Measurements from ENCODE around the gene TRERF1. TPM values are rescaled to one million over a fixed set of nuclear protein-coding genes. Genes with fewer than 3 reads are reported as not detected.

TRERF1 gene
- total and polyA plus RNA-seq, 2 of the 4 experiments (the other 2 are of a cell fraction), result 6.3 to 9.9 TPM

DNA sequence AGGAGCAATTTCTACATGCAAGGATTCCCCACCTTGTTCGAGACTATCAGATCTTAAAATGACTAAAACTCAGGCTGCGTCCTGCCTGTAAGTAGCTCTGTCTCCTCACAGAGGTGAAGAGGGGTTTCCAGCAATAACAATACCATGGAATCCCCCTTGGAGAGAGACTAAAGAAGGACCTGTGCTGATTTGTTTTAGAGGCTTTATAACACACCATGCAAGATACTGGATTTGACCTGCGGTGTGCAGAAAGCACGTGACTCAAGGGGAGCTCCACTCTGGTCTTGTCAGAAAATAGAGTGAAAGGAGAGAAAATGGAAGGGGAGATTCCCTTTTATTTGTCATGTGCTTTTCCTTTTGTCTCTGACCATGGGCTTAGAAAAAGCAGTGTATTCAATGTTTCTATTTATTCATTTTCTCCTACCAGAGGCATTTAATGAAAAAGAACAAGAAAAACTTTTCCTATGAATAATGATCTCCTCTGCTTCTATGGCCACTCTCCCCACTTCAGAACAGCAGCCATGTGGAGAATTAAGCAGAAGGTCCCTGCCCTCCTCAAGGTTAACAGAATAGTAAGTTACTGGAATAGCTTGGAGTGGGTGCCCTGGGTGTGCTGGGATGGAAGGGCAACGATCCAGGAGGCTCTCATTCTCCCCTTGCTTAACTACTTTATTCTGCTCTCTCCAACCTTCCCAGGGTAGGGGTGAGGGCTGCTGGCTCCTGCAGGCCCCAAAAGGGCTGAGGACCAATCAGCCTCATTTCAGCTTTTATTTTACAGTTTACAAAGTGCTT lies 214.8 kb downstream of the TRERF1 start:
- Histone ChIP-seq H3K4ac (ENCODE audit: low read depth, low read length) (no peak overlapping the region), H3K9ac (ENCODE audit: low read depth, low read length) (no peak overlapping the region), H2BK5ac (ENCODE audit: low read depth, low read length, poor library complexity, severe bottlenecking) (no peak overlapping the region), H2BK20ac (ENCODE audit: low read depth, low read length) (no peak overlapping the region), H3K14ac (replicated peaks; ENCODE audit: low read depth, low read length) (no peak overlapping the region), H4K8ac (ENCODE audit: low read depth in 2 of 2, low read length in 2 of 2) (no peak overlapping the region), H3K4me3 (ENCODE audit: insufficient read depth, low read depth, low read length) (no peak overlapping the region), H3K27me3 (ENCODE audit: control insufficient read depth, insufficient read depth, low read length) (no peaks in the 10 kb centered on the region), H3K9me3 (ENCODE audit: control insufficient read depth, insufficient read depth, low read length) (no peaks in the 10 kb centered on the region), H4K91ac (ENCODE audit: insufficient read depth, low read depth, low read length) (no peak overlapping the region), H3K36me3 (ENCODE audit: control insufficient read depth, insufficient read depth, low read length) (peaks cover 28% of the 10 kb centered on the region), H3K27ac (ENCODE audit: insufficient read depth, low read length) (no peak overlapping the region), H3K4me2 (ENCODE audit: low read depth, low read length) (no peak overlapping the region), H3K18ac (ENCODE audit: low read depth, low read length) (no peak overlapping the region), H4K20me1 (ENCODE audit: insufficient read depth, low read length) (no peaks in the 10 kb centered on the region), H2AK9ac (replicated peaks; ENCODE audit: low read depth, low read length, poor library complexity) (no peak overlapping the region), H3K23ac (ENCODE audit: low read depth, low read length) (no peak overlapping the region), H3K56ac (ENCODE audit: extremely low read depth, insufficient read depth, low read length) (no peak overlapping the region), H3K4me1 (ENCODE audit: control insufficient read depth, insufficient read depth, low read length) (peaks cover 10% of the 10 kb centered on the region), H2BK15ac (ENCODE audit: low read depth, low read length) (no peak overlapping the region), H2AFZ (replicated peaks; ENCODE audit: low read length, poor library complexity) (no peak overlapping the region), H3K9me1 (ENCODE audit: insufficient read depth, low read length) (peaks cover 12% of the 10 kb centered on the region), H4K5ac (ENCODE audit: low read depth, low read length) (no peak overlapping the region), H2BK120ac (ENCODE audit: low read depth, low read length) (no peak overlapping the region), H3K79me1 (ENCODE audit: low read depth in 1 of 2, low read length in 2 of 2) (peaks cover 9 to 15% of the 10 kb centered on the region in 2 experiments; a peak in 3 of 4 replicates), H2AK5ac (ENCODE audit: low read depth, low read length) (no peak overlapping the region)
- DNase-seq (no peak), ATAC-seq (ENCODE audit: low read depth) (no peak)
- intact Hi-C loops (cut with micrococcal nuclease) (no loop called here), in situ Hi-C loops (cut with MboI; ENCODE audit: low sequenced_read_pairs) (no loop called here), dilution Hi-C loops (cut with HindIII; ENCODE audit: low sequenced_read_pairs, unreplicated experiment) (no loop called here)
- ChIA-PET CTCF (no interaction called here), POLR2A (ENCODE audit: unreplicated experiment) (no interaction called here)
- TF ChIP-seq FOS (IDR thresholded peaks at IDR 0.05; ENCODE audit: low read depth, low read length), result no peak
- TF ChIP-seq BHLHE40 (IDR thresholded peaks at IDR 0.05; ENCODE audit: low read depth, low read length), result no peak
- TF ChIP-seq, protein P1, sequence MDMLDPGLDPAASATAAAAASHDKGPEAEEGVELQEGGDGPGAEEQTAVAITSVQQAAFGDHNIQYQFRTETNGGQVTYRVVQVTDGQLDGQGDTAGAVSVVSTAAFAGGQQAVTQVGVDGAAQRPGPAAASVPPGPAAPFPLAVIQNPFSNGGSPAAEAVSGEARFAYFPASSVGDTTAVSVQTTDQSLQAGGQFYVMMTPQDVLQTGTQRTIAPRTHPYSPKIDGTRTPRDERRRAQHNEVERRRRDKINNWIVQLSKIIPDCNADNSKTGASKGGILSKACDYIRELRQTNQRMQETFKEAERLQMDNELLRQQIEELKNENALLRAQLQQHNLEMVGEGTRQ (IDR thresholded peaks at IDR 0.05; ENCODE audit: low read depth, low read length), result no peak
- TF ChIP-seq RAD21 (IDR thresholded peaks at IDR 0.05; ENCODE audit: low read length), result no peak
- no peak for TF ChIP-seq CHD1 (IDR thresholded peaks at IDR 0.05; ENCODE audit: low read depth, low read length)
- BruUV-seq (replicated peaks), result no TSS peak
- WGBS, 2 experiments (ENCODE audit: extremely low coverage in 2 of 2, insufficient read length in 1 of 2), result no CpG with 5 or more reads among the region's 5 CpGs

All from IMR-90 (cell line).